ENCODE data around the gene NR1H3.

NR1H3 gene

DNA sequence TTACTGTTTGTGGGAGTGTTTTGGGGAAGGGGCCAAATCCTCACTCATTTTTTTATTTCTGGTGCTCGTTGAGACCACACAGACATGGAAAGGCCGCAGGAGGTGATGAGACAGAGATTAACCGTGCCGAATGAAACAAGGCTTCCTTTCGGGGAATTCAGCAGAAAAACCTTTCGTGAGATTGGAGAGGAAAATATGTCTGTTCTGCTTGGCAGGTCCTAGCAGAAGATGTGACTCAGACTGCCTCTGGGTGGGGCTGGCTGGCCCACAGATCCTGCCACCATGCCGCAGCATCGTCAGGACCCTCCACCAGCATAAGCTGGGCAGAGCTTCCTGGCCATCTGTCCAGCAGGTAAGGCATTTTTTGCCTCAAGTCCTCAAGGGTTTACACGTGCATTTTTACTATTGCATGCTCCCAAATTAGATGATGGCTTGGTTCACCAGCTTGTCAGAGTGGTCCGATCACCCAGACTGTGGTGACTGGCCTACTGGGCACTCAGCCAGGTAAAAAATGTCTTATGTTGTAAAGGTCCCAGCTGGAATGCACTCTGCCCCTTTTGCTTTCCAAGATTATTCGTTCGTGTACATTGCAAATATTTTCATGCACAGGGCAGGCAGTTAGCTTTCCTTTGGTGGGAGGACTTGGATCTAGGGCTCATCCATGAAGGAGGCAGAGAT is 41.5 kb upstream of the NR1H3 start:
- TF ChIP-seq, protein P1, sequence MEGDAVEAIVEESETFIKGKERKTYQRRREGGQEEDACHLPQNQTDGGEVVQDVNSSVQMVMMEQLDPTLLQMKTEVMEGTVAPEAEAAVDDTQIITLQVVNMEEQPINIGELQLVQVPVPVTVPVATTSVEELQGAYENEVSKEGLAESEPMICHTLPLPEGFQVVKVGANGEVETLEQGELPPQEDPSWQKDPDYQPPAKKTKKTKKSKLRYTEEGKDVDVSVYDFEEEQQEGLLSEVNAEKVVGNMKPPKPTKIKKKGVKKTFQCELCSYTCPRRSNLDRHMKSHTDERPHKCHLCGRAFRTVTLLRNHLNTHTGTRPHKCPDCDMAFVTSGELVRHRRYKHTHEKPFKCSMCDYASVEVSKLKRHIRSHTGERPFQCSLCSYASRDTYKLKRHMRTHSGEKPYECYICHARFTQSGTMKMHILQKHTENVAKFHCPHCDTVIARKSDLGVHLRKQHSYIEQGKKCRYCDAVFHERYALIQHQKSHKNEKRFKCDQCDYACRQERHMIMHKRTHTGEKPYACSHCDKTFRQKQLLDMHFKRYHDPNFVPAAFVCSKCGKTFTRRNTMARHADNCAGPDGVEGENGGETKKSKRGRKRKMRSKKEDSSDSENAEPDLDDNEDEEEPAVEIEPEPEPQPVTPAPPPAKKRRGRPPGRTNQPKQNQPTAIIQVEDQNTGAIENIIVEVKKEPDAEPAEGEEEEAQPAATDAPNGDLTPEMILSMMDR (IDR thresholded peaks at IDR 0.05; ENCODE audit: insufficient read depth, low read length, poor library complexity, severe bottlenecking), result peak; percentile 27

DNA sequence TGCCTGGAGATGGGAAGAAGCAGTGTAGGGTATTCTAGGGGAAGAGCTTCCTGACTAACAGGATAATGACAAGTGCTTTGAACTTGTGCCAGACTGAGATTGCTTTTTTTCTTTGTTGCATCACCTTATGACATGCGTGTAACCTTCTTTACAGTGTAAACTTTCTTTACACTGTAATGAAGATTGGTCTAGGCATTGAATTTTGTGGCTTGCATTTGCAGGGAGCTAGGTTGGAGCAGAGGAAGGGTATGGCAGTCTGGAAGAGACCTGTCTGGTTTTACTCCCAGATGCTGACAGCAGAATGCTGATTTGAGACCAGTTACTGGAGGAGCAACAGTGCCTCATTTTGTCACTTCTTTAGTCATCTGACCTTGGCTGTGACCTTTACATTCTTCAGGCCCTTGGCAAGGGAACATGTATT is 37.4 kb upstream of the NR1H3 start:
- Histone ChIP-seq H3K36me3 (ENCODE audit: control insufficient read depth, insufficient read depth, low read length) (peaks cover 12% of the 10 kb centered on the region), H3K4me3 (replicated peaks; ENCODE audit: low read depth, low read length) (no peak overlapping the region), H3K27me3 (replicated peaks; ENCODE audit: control insufficient read depth, insufficient read depth, low read length) (no peaks in the 10 kb centered on the region)
- no peak for DNase-seq (ENCODE audit: extremely low read depth, insufficient read length)
- TF ChIP-seq, protein P1 (IDR thresholded peaks at IDR 0.05; ENCODE audit: insufficient read depth, low read length, poor library complexity, severe bottlenecking), result no peak

More for the DNA sequence above, 41.5 kb upstream of the NR1H3 start:
- Histone ChIP-seq H3K27me3 (replicated peaks; ENCODE audit: control insufficient read depth, insufficient read depth, low read length) (no peaks in the 10 kb centered on the region), H3K4me3 (replicated peaks; ENCODE audit: low read depth, low read length) (peak overlapping the region; percentile 70), H3K36me3 (ENCODE audit: control insufficient read depth, insufficient read depth, low read length) (peaks cover 7% of the 10 kb centered on the region)
- DNase-seq (ENCODE audit: extremely low read depth, insufficient read length), result peak; percentile 61

DNA sequence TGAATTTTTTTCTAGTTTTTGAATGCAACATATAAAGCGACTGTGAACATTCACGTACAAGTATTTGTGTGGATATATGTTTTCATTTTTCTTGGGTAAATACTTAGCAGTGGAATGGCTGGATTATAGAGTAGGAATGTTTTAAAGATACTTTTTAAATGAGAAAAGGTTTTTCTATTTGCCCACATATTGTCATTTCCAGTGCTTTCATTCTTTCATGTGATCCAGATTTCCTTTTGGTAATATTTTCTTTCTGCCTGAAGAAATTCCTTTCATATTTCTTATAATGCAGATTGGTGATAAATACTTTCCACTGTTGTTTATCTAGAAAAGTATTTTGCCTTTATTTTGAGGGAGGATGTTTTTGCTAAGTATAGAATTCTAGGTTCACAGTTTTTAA is 35.1 kb upstream of the NR1H3 start:
- Histone ChIP-seq H3K4me3 (replicated peaks; ENCODE audit: low read depth, low read length) (no peak overlapping the region), H3K27me3 (replicated peaks; ENCODE audit: control insufficient read depth, insufficient read depth, low read length) (no peaks in the 10 kb centered on the region), H3K36me3 (ENCODE audit: control insufficient read depth, insufficient read depth, low read length) (peaks cover 12% of the 10 kb centered on the region)
- TF ChIP-seq, protein P1 (IDR thresholded peaks at IDR 0.05; ENCODE audit: insufficient read depth, low read length, poor library complexity, severe bottlenecking), result no peak
- no peak for DNase-seq (ENCODE audit: extremely low read depth, insufficient read length)

DNA sequence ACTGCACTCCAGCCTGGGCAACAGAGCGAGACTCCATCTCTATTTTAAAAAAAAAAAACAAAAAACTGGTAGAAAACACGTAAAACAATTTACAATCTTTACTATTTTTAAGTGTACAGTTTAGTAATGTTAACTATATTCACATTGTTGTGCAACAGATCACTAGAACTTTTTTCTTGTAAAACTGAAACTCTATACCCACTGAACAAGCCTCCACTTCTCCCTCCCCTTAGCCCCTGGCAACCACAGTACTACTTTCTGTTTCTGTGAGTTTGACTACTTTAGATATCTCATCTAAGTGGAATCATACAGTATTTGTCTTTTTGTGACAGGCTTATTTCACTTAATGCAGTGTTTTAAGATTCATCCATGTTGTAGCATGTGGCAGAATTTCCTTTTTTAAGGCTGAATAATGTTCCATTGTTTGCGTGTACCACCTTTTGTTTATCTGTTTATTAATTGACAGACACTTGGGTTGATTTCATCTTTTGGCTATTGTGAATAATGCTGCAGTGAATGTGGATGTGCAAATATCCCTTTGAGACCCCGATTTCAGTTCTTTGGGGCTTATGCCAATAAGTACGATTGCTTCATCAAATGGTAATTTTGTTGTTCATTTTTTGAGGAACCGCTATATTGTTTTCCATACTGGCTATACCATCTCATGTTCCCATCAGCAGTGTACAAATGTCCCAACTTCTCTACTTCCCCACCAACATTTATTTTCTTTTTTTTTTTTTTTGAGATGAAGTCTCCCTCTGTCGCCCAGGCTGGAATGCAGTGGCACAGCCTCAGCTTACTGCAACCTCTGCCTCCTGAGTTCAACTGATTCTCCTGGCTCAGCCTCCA is 32.0 kb upstream of the NR1H3 start:
- H3K4me3 ChIP-seq (replicated peaks; ENCODE audit: low read depth, low read length), result no peak overlapping the region
- no peaks in the 10 kb centered on the region for H3K27me3 ChIP-seq (replicated peaks; ENCODE audit: control insufficient read depth, insufficient read depth, low read length)
- no peak for DNase-seq (ENCODE audit: extremely low read depth, insufficient read length)
- H3K36me3 ChIP-seq (ENCODE audit: control insufficient read depth, insufficient read depth, low read length), result peaks cover 9% of the 10 kb centered on the region
- TF ChIP-seq, protein P1 (IDR thresholded peaks at IDR 0.05; ENCODE audit: insufficient read depth, low read length, poor library complexity, severe bottlenecking), result no peak

DNA sequence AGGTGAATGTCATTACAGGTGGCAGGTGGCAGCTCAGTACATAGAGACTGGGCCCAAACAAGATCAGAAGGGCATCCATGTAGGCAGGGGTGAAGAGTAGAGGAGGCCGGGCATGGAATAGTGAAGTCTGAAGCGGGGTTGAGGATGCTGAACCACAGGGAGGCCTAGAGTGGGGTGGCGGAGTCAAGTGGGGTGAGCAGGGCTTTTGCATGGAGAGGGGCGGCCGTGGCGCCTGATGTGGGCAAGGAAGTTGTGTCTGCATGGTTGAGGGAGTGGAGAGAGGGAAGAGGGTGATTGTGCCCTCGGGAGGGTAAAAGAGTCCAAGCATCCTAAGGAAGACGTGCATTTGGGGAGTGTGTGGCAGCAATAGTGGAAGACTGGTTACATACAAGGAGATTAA is 28.6 kb upstream of the NR1H3 start:
- H3K36me3 ChIP-seq (ENCODE audit: control insufficient read depth, insufficient read depth, low read length), result peaks cover 10% of the 10 kb centered on the region
- H3K4me3 ChIP-seq (replicated peaks; ENCODE audit: low read depth, low read length), result no peak overlapping the region
- no peaks in the 10 kb centered on the region for H3K27me3 ChIP-seq (replicated peaks; ENCODE audit: control insufficient read depth, insufficient read depth, low read length)
- TF ChIP-seq, protein P1 (IDR thresholded peaks at IDR 0.05; ENCODE audit: insufficient read depth, low read length, poor library complexity, severe bottlenecking), result no peak
- DNase-seq (ENCODE audit: extremely low read depth, insufficient read length), result no peak

Data from GM06990 (cell line).